HL-60 (cell line): ENCODE results near the gene ERBB4.
"Not testable (repeated sequence)": the region's sequence is repeated elsewhere in the genome, so short reads cannot be mapped to it uniquely, and the experiment has no call there.

ENCODE experiments used
- DNase-seq, 2 experiments: peaks; one replicate each; pipeline ENCODE4 v3.0.0-alpha.2; 2010 to 2020; ENCODE audit warnings: low read depth in 1 of 2, low spot score in 1 of 2
- H3K27ac ChIP-seq: fragments of 250-450 bp; sonication (Bioruptor Pico); replicated peaks from 2 replicates; pipeline ENCODE4 v1.5.1; 2020; ENCODE audit warnings: mild to moderate bottlenecking, moderate library complexity
- H3K27me3 ChIP-seq: fragments of 250-450 bp; sonication (Bioruptor Pico); 2 replicates; pipeline ENCODE4 v1.5.1; 2021; ENCODE audit warnings: mild to moderate bottlenecking, moderate library complexity; ENCODE audit not compliant: insufficient read depth, poor library complexity, severe bottlenecking
- H3K4me3 ChIP-seq: replicated peaks from 2 replicates; pipeline ENCODE4 v1.5.1; 2011; ENCODE audit warnings: mild to moderate bottlenecking, control low read depth, low read length; ENCODE audit not compliant: insufficient read depth
- CTCF ChIP-seq: IDR thresholded peaks from one replicate; pipeline ENCODE4 v1.5.1; 2011; ENCODE audit warnings: low read length, control low read depth, inconsistent platforms; ENCODE audit not compliant: insufficient read depth
- GABPA ChIP-seq: IDR thresholded peaks from 2 replicates; pipeline ENCODE4 v1.6.1; 2012; ENCODE audit warnings: low read depth
- POLR2AphosphoS5 ChIP-seq: IDR thresholded peaks from 2 replicates; pipeline ENCODE4 v1.6.1; 2012; ENCODE audit warnings: low read depth
- REST ChIP-seq: IDR thresholded peaks from 2 replicates; pipeline ENCODE4 v1.6.1; 2012; ENCODE audit warnings: low read depth; ENCODE audit not compliant: insufficient replicate concordance
- SPI1 ChIP-seq: IDR thresholded peaks from 2 replicates; pipeline ENCODE4 v1.6.1; 2012; ENCODE audit warnings: low read depth, mild to moderate bottlenecking, borderline replicate concordance

The ERBB4 gene

GRCh38 chr2:211564441-211564840 is 974.2 kb downstream of the ERBB4 start:
- Histone ChIP-seq H3K27ac (no peak overlapping the region), H3K4me3 (no peak overlapping the region), H3K27me3 (no peaks in the 10 kb centered on the region)
- no peak for TF ChIP-seq GABPA
- TF ChIP-seq POLR2AphosphoS5: no peak
- TF ChIP-seq SPI1: no peak
- TF ChIP-seq REST: no peak
- TF ChIP-seq CTCF: no peak
- DNase-seq: no peak

- TF ChIP-seq CTCF (no peak), GABPA (no peak), REST (no peak), POLR2AphosphoS5 (no peak), SPI1 (no peak)
- no peaks in the 10 kb centered on the region for H3K27me3 ChIP-seq
Observed at GRCh38 chr2:211545582-211545981, 993.0 kb downstream of the ERBB4 start.

GRCh38 chr2:211534632-211535031 is 1004.0 kb downstream of the ERBB4 start:
- H3K27me3 ChIP-seq: no peaks in the 10 kb centered on the region
- H3K27ac ChIP-seq: no peak overlapping the region
- no peak overlapping the region for H3K4me3 ChIP-seq
- no peak for DNase-seq
- TF ChIP-seq CTCF (no peak), POLR2AphosphoS5 (no peak), REST (no peak), SPI1 (no peak), GABPA (no peak)

More at GRCh38 chr2:211545582-211545981, 993.0 kb downstream of the ERBB4 start:
- H3K4me3 ChIP-seq: no peak overlapping the region
- no peak overlapping the region for H3K27ac ChIP-seq
- no peak for DNase-seq

GRCh38 chr2:211524248-211524647 is 1014.4 kb downstream of the ERBB4 start:
- not testable (repeated sequence) for H3K4me3 ChIP-seq, H3K27ac ChIP-seq, DNase-seq, H3K27me3 ChIP-seq
